Heart left ventricle (tissue), 13 donors: ENCODE measurements around the gene PSMD13.

Experiments
- POLR2A ChIP-seq, 2 donors: fragments of 450-650 bp; IDR thresholded peaks; one replicate each; pipeline ENCODE4 v1.6.1; 2017; ENCODE audit warnings: antibody characterized with exemption in 2 of 2, mild to moderate bottlenecking in 2 of 2, moderate library complexity in 2 of 2
- TF ChIP-seq, protein P1 (sequence below), 12 donors: fragments of 200-600 bp; sonication (generic) in 4 of 12; IDR thresholded peaks; one replicate each; pipeline versions ENCODE4 v1.5.0 to v1.8.0; 2018 to 2022; ENCODE audit warnings: antibody characterized with exemption in 12 of 12, mild to moderate bottlenecking in 5 of 12
- donor health status: ischemic (EF 13 %, LVEDD 7.1; RV severe dilation, severe dysfunction).
- donor health status: DM: no; HTN: yes; CAD: no.
- donor health status: DM: no; HTN: no; CAD: no.
- donor health status: ischemic (EF 25% LVEDD 6.9; RV normal size, moderate dysfunction).
- donor health status: ischemic (EF 25% LVEDD 5.7; RV mildly dilated, moderate dysfunction).
- donor health status: ischemic (EF 35%, LVEDD 5.7; RV mildly dilated, moderate dysfunction).
- donor health status: nonischemic (EF 11% LVEDD 7.7; RV severe dilation, severe dysfunction).
- donor health status: DM: yes; HTN: yes; CAD: no.
- donor health status: PGD.
- donor health status: ischemic (EF 29% LVEDD 5.4; RV normal size, mild dysfunction).
- donor health status: nonischemic (EF 23%, LVEDD 6.1; RV moderate dilation, normal function).

DNA sequence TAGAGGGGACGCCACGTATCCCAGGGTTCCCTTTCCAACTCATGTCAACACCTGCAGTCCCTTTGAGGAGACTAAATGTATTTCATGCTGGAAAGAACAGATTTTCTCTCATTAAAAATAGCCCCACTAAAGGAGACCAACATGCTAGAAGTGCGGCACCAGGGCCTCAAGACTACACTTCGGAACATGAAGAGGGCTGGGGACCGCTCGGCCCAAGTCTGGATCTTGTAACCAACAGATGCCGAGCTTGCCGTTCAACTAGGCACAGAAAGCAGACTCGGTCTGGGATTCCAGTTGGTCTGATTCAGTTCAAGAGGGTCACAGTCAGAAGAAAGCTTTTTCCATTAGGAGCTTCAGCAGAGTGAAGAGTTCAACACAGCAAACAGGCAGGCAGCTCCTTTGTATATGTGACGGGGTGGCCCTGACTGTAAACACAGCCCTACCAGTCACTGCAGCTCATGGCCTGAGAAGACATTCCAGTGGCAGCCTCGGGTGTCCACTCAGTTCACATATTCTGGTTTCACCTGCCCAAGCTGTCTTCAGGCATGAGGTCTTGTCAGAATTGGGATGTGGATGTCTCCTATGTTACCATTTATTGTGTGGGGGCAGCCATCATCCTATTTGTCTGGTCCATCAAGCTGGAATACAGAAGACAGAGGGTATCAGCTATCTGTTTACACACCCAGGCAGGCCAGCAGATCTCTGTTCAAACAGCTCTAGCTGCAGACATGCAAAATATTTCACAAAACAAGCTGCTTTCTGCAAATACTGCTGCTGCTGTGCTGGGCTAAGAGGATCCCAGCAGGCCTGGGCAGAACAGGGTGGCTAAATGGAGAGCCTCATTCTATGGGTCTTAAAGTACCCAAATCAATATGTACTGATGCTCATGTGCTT is 20.4 kb upstream of the PSMD13 start:
- TF ChIP-seq, protein P1, sequence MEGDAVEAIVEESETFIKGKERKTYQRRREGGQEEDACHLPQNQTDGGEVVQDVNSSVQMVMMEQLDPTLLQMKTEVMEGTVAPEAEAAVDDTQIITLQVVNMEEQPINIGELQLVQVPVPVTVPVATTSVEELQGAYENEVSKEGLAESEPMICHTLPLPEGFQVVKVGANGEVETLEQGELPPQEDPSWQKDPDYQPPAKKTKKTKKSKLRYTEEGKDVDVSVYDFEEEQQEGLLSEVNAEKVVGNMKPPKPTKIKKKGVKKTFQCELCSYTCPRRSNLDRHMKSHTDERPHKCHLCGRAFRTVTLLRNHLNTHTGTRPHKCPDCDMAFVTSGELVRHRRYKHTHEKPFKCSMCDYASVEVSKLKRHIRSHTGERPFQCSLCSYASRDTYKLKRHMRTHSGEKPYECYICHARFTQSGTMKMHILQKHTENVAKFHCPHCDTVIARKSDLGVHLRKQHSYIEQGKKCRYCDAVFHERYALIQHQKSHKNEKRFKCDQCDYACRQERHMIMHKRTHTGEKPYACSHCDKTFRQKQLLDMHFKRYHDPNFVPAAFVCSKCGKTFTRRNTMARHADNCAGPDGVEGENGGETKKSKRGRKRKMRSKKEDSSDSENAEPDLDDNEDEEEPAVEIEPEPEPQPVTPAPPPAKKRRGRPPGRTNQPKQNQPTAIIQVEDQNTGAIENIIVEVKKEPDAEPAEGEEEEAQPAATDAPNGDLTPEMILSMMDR (IDR thresholded peaks at IDR 0.05), result no peak
- TF ChIP-seq POLR2A (IDR thresholded peaks at IDR 0.05), result no peak
